CD4-positive, alpha-beta T cell (primary cell): Measurements from ENCODE around the gene GRIA3. TPM values are rescaled to one million over a fixed set of nuclear protein-coding genes. Genes with fewer than 3 reads are reported as not detected.

ENCODE experiments used
- ATAC-seq: fragments of 200-7000 bp; cut with Tn5 transposase; one replicate; pipeline ENCODE4 v1.10.0; 2022; ENCODE audit warnings: mild to moderate bottlenecking; ENCODE audit not compliant: poor library complexity
- CTCF ChIA-PET: fragments of 350-600 bp; sonication (Branson Sonifier 250); formaldehyde crosslinking; loops from one replicate; lab custom pipeline; 2021; ENCODE audit warnings: antibody characterized with exemption, inconsistent platforms; lab: Charles Lee
- POLR2A ChIA-PET: fragments of 350-600 bp; sonication (Branson Sonifier 250); formaldehyde crosslinking; loops from one replicate; lab custom pipeline; 2021; ENCODE audit warnings: antibody characterized with exemption, inconsistent platforms; lab: Charles Lee
- DNase-seq, 14 experiments: peaks; one replicate each; pipeline ENCODE4 v3.0.0-alpha.2; 2013 to 2020; ENCODE audit warnings: mixed read lengths in 2 of 14
- H3K27ac ChIP-seq, 2 donors: one replicate each; pipeline versions ENCODE4 v1.5.1 to v1.7.0; 2013; ENCODE audit warnings: low read length in 2 of 2, low read depth in 1 of 2, mild to moderate bottlenecking in 1 of 2
- H3K27me3 ChIP-seq, 2 experiments: 1 replicate in 1 of 2; 2 replicates in 1 of 2; pipeline versions ENCODE4 v1.6.1 to v1.7.0; 2013; ENCODE audit warnings: low read length in 2 of 2, control low read depth in 1 of 2, mild to moderate bottlenecking in 1 of 2, moderate library complexity in 1 of 2; ENCODE audit not compliant: insufficient read depth in 2 of 2, control insufficient read depth in 1 of 2
- H3K36me3 ChIP-seq: one replicate; pipeline ENCODE4 v1.6.1; 2013; ENCODE audit warnings: low read length, control low read depth; ENCODE audit not compliant: insufficient read depth
- H3K4me1 ChIP-seq: one replicate; pipeline ENCODE4 v1.6.1; 2013; ENCODE audit warnings: low read length, control low read depth; ENCODE audit not compliant: insufficient read depth
- H3K4me3 ChIP-seq: one replicate; pipeline ENCODE4 v1.5.1; 2013; ENCODE audit warnings: mild to moderate bottlenecking, low read length, moderate library complexity
- H3K9me3 ChIP-seq, 2 experiments: 1 replicate in 1 of 2; 2 replicates in 1 of 2; pipeline versions ENCODE4 v1.6.1 to v1.7.0; 2013; ENCODE audit warnings: low read length in 2 of 2, mild to moderate bottlenecking in 2 of 2, control low read depth in 1 of 2, moderate library complexity in 1 of 2; ENCODE audit not compliant: control insufficient read depth in 1 of 2, insufficient read depth in 1 of 2
- H3K27ac Mint-ChIP-seq: one replicate; pipeline ENCODE4 v1.8.0; 2020; ENCODE audit warnings: mixed read lengths
- H3K27me3 Mint-ChIP-seq: one replicate; pipeline ENCODE4 v1.8.0; 2021; ENCODE audit warnings: mixed read lengths
- H3K36me3 Mint-ChIP-seq: one replicate; pipeline ENCODE4 v1.8.0; 2021; ENCODE audit warnings: low read depth, mixed read lengths
- H3K4me1 Mint-ChIP-seq: one replicate; pipeline ENCODE4 v1.8.0; 2021; ENCODE audit warnings: low read depth, mixed read lengths
- H3K4me3 Mint-ChIP-seq: one replicate; pipeline ENCODE4 v1.8.0; 2020; ENCODE audit warnings: mild to moderate bottlenecking, mixed read lengths
- H3K9me3 Mint-ChIP-seq: one replicate; pipeline ENCODE4 v1.8.0; 2020; ENCODE audit warnings: mixed read lengths
- CTCF ChIP-seq: fragments of 200-600 bp; IDR thresholded peaks from one replicate; pipeline ENCODE4 v1.8.0; 2022; ENCODE audit warnings: antibody characterized with exemption, mild to moderate bottlenecking
- intact Hi-C, 2 experiments: fragments of 100-400 bp; cut with DNase I in 1 of 2; cut with micrococcal nuclease in 1 of 2; formaldehyde crosslinking; loops; one replicate each; pipeline versions ENCODE4 v1.15.1 to v1.9.0; 2023 to 2025; cut with DNase I, micrococcal nuclease
- total RNA-seq, 174 experiments: library from RNA in 2 of 174; stranded (reverse) in 2 of 174; gene quantifications; one replicate each; pipeline ENCODE4 v1.2.3 and lab custom pipeline; 2021 to 2026

The GRIA3 gene
- total RNA-seq, 2 experiments from 2014 or later = not detected

GRCh38 chrX:123172869-123173268 lies 11.2 kb upstream of the GRIA3 start:
- H3K36me3 ChIP-seq = no peaks in the 10 kb centered on the region

GRCh38 chrX:123173833-123174232 lies 10.2 kb upstream of the GRIA3 start:
- no peak overlapping the region for H3K27ac ChIP-seq
- intact Hi-C loops = no loop called here
- Mint-ChIP-seq H3K9me3 (no peaks in the 10 kb centered on the region), H3K27me3 (no peaks in the 10 kb centered on the region), H3K4me1 (no peaks in the 10 kb centered on the region), H3K27ac (no peak overlapping the region), H3K4me3 (no peak overlapping the region), H3K36me3 (no peaks in the 10 kb centered on the region)
- no peaks in the 10 kb centered on the region for H3K9me3 ChIP-seq
- no peak overlapping the region for H3K4me3 ChIP-seq
- DNase-seq = no peak
- no peaks in the 10 kb centered on the region for H3K4me1 ChIP-seq
- no peaks in the 10 kb centered on the region for H3K27me3 ChIP-seq
- CTCF ChIA-PET = no interaction called here
- POLR2A ChIA-PET = no interaction called here
- no peak for ATAC-seq
- TF ChIP-seq CTCF = no peak
- H3K36me3 ChIP-seq = no peaks in the 10 kb centered on the region

More at GRCh38 chrX:123172869-123173268, 11.2 kb upstream of the GRIA3 start:
- ATAC-seq (no peak), DNase-seq (no peak)
- POLR2A ChIA-PET = no interaction called here
- Histone ChIP-seq H3K27ac (no peak overlapping the region), H3K9me3 (no peaks in the 10 kb centered on the region), H3K27me3 (no peaks in the 10 kb centered on the region), H3K4me1 (no peaks in the 10 kb centered on the region), H3K4me3 (no peak overlapping the region)
- Mint-ChIP-seq H3K4me3 (no peak overlapping the region), H3K27me3 (no peaks in the 10 kb centered on the region), H3K4me1 (no peaks in the 10 kb centered on the region), H3K36me3 (no peaks in the 10 kb centered on the region), H3K27ac (no peak overlapping the region), H3K9me3 (no peaks in the 10 kb centered on the region)
- CTCF ChIA-PET = no interaction called here
- intact Hi-C loops = no loop called here
- TF ChIP-seq CTCF = no peak

- H3K27ac Mint-ChIP-seq = no peak overlapping the region
- H3K4me3 Mint-ChIP-seq = no peak overlapping the region
- H3K9me3 Mint-ChIP-seq = no peaks in the 10 kb centered on the region
- Histone ChIP-seq H3K27ac (no peak overlapping the region), H3K4me3 (no peak overlapping the region), H3K36me3 (no peaks in the 10 kb centered on the region), H3K27me3 (no peaks in the 10 kb centered on the region), H3K4me1 (no peaks in the 10 kb centered on the region), H3K9me3 (no peaks in the 10 kb centered on the region)
- POLR2A ChIA-PET = no interaction called here
- no peak for TF ChIP-seq CTCF
- H3K4me1 Mint-ChIP-seq = no peaks in the 10 kb centered on the region
- H3K36me3 Mint-ChIP-seq = no peaks in the 10 kb centered on the region
- no peaks in the 10 kb centered on the region for H3K27me3 Mint-ChIP-seq
- intact Hi-C loops = no loop called here
- CTCF ChIA-PET = no interaction called here
- no peak for ATAC-seq
- no peak for DNase-seq
Observed at GRCh38 chrX:123175366-123176122, 8.5 kb upstream of the GRIA3 start.
